Cardiac atrium fibroblast (primary cell): ENCODE results near the gene MICALL1. TPM values are rescaled to one million over a fixed set of nuclear protein-coding genes. Genes with fewer than 3 reads are reported as not detected.

Source experiments
- total RNA-seq: library from RNA; depleted of rRNA; stranded (reverse); fragments of >200 nt; gene quantifications from 2 replicates; pipeline ENCODE4 v1.2.3, GENCODE V29; 2015

The MICALL1 gene
- 29.3 and 42.8 TPM in 2 replicates for total RNA-seq

GRCh38 chr22:37905534-37906363 lies at the start of gene MICALL1:
Gene MICALL1, plus strand, starts transcription at chr22:37906297. Its CDS starts 126 bp downstream, at chr22:37906423.

GRCh38 chr22:37953437-37954179 lies 47.5 kb downstream of the MICALL1 start, which contains the start of the genes C22orf23 and POLR2F:
Gene C22orf23, minus strand, starts transcription at chr22:37953601. Its CDS starts 452 bp downstream, at chr22:37953149.
Gene POLR2F, plus strand, starts transcription at chr22:37953699. Its CDS starts 89 bp downstream, at chr22:37953788.

GRCh38 chr22:37983860-37984791 lies 78.0 kb downstream of the MICALL1 start, which contains the start of gene SOX10:
Gene SOX10, minus strand, starts transcription at chr22:37984555. Its CDS starts 771 bp downstream, at chr22:37983784.

Other genes starting within 250 kb of the MICALL1 start
- 17.3 and 18.1 TPM in 2 replicates for gene PDXP, start 247.6 kb upstream of the MICALL1 start, total RNA-seq
- 7,107 and 10,121 TPM in 2 replicates for gene LGALS1, start 230.7 kb upstream of the MICALL1 start, total RNA-seq
- gene NOL12, start 220.0 kb upstream of the MICALL1 start, total RNA-seq, result 21.9 and 41.2 TPM in 2 replicates
- gene TRIOBP, start 209.2 kb upstream of the MICALL1 start, total RNA-seq, result 147 and 167 TPM in 2 replicates
- 32.9 and 35.0 TPM in 2 replicates for gene GCAT, start 98.4 kb upstream of the MICALL1 start, total RNA-seq
- gene GALR3, start 82.9 kb upstream of the MICALL1 start, total RNA-seq, result not detected in 2 replicates
- 19.0 and 30.0 TPM in 2 replicates for gene ANKRD54, start 62.0 kb upstream of the MICALL1 start, total RNA-seq
- gene EIF3L, start 56.9 kb upstream of the MICALL1 start, total RNA-seq, result 432 and 441 TPM in 2 replicates
- gene C22orf23, start 47.3 kb downstream of the MICALL1 start, total RNA-seq, result 0.32 TPM in 1 of 2 replicates, not detected in the other
- 75.5 and 93.0 TPM in 2 replicates for gene POLR2F, start 47.4 kb downstream of the MICALL1 start, total RNA-seq
- gene SOX10, start 78.3 kb downstream of the MICALL1 start, total RNA-seq, result not detected in 2 replicates
- 11.4 and 14.1 TPM in 2 replicates for gene PICK1, start 151.1 kb downstream of the MICALL1 start, total RNA-seq
- 0.16 TPM in 1 of 2 replicates, not detected in the other for gene SLC16A8, start 177.9 kb downstream of the MICALL1 start, total RNA-seq
- gene BAIAP2L2, start 204.4 kb downstream of the MICALL1 start, total RNA-seq, result 2.4 and 9.7 TPM in 2 replicates